ENCODE data around the gene PFDN4.
A peak's percentile ranks its signal among the peaks of the same experiment; 100 is the strongest.

The PFDN4 gene

GRCh38 chr20:54208548-54209176 lies 775 bp downstream of the PFDN4 start:
- H3K56ac ChIP-seq (ENCODE audit: low read length), result peak overlapping the region; percentile 93
- H3K36me3 ChIP-seq (ENCODE audit: control insufficient read depth, insufficient read depth, low read length), result no peaks in the 10 kb centered on the region
- H2BK15ac ChIP-seq (replicated peaks; ENCODE audit: low read depth), result no peak overlapping the region
- WGBS (ENCODE audit: extremely low coverage, insufficient coverage, low lambda C conversion rate), result 100% methylated on average over 1 of the region's 15 CpGs
- H2AK5ac ChIP-seq (ENCODE audit: low read length), result peak overlapping the region; percentile 54
- no peak overlapping the region for H4K5ac ChIP-seq (ENCODE audit: low read length)
- H3K27ac ChIP-seq (ENCODE audit: low read depth, low read length), result no peak overlapping the region
- peak overlapping the region; percentile 87 for H3K4me3 ChIP-seq (ENCODE audit: low read length)
- no peaks in the 10 kb centered on the region for H3K27me3 ChIP-seq (ENCODE audit: insufficient read depth, low read length, poor library complexity)
- H2BK5ac ChIP-seq (ENCODE audit: low read length), result no peak overlapping the region
- DNase-seq, result peak; percentile 47
- peak overlapping the region; percentile 87 for H3K4me2 ChIP-seq (ENCODE audit: low read length)
- no peak overlapping the region for H2BK120ac ChIP-seq (ENCODE audit: low read depth, low read length)
- peak overlapping the region; percentile 78 for H3K9ac ChIP-seq (ENCODE audit: low read length)
- H3K4ac ChIP-seq (ENCODE audit: low read depth, low read length), result peak overlapping the region; percentile 82
- H3K79me1 ChIP-seq (ENCODE audit: low read length), result peaks cover 19% of the 10 kb centered on the region
- peaks cover 50% of the 10 kb centered on the region for H3K79me2 ChIP-seq (ENCODE audit: control insufficient read depth, insufficient read depth, low read length)
- no peak overlapping the region for H4K8ac ChIP-seq (ENCODE audit: low read depth, low read length)
- peaks cover 9% of the 10 kb centered on the region for H3K4me1 ChIP-seq (ENCODE audit: control insufficient read depth, low read depth, low read length)
- H3K18ac ChIP-seq (ENCODE audit: low read length), result peak overlapping the region; percentile 75
- peak overlapping the region; percentile 57 for H3K23ac ChIP-seq (ENCODE audit: low read length)

DNA sequence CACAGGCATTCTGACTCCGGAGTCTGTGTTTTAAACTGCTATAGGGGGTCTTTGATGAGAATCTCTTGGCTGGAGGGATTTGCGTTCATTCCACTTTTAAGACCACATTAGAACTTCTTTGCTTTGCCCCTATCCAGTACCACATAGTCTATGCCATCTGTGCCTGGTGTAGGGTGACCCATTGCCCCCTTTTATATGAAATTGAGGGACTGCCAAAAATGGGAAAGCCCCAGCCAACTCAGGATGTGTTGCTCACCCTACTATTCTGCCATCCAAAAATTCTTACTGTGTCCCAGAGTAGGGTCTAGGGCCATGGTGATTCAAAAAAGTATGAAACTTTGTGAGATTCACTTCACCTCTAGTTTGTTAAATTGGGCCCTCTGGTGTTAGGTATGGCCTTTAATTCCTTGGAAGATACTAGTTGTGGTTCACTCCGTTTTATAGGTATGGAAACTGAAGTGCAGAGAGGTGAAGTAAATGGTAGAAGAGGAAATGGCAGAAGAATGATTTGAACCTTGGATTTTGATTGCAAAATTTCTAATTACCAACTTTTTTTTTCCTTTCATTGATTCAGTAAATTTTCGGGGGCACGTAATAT lies 1.4 kb downstream of the PFDN4 start:
- peaks cover 9% of the 10 kb centered on the region for H3K4me1 ChIP-seq (ENCODE audit: control insufficient read depth, low read depth, low read length)
- H3K4me2 ChIP-seq (ENCODE audit: low read length), result peak overlapping the region; percentile 87
- no peak overlapping the region for H3K18ac ChIP-seq (ENCODE audit: low read length)
- H2AK5ac ChIP-seq (ENCODE audit: low read length), result no peak overlapping the region
- no peaks in the 10 kb centered on the region for H3K27me3 ChIP-seq (ENCODE audit: insufficient read depth, low read length, poor library complexity)
- H2BK5ac ChIP-seq (ENCODE audit: low read length), result no peak overlapping the region
- peak; percentile 42 for DNase-seq
- no peak overlapping the region for H3K23ac ChIP-seq (ENCODE audit: low read length)
- no peak overlapping the region for H4K8ac ChIP-seq (ENCODE audit: low read depth, low read length)
- H4K5ac ChIP-seq (ENCODE audit: low read length), result no peak overlapping the region
- no peak overlapping the region for H3K4ac ChIP-seq (ENCODE audit: low read depth, low read length)
- peak overlapping the region; percentile 11 for H3K4me3 ChIP-seq (ENCODE audit: low read length)
- H2BK15ac ChIP-seq (replicated peaks; ENCODE audit: low read depth), result no peak overlapping the region
- H2BK120ac ChIP-seq (ENCODE audit: low read depth, low read length), result no peak overlapping the region
- no peaks in the 10 kb centered on the region for H3K36me3 ChIP-seq (ENCODE audit: control insufficient read depth, insufficient read depth, low read length)
- peak overlapping the region; percentile 78 for H3K9ac ChIP-seq (ENCODE audit: low read length)
- H3K27ac ChIP-seq (ENCODE audit: low read depth, low read length), result no peak overlapping the region
- H3K56ac ChIP-seq (ENCODE audit: low read length), result peak overlapping the region; percentile 93
- no CpG with 5 or more reads among the region's 5 CpGs for WGBS (ENCODE audit: extremely low coverage, insufficient coverage, low lambda C conversion rate)
- peaks cover 50% of the 10 kb centered on the region for H3K79me2 ChIP-seq (ENCODE audit: control insufficient read depth, insufficient read depth, low read length)
- H3K79me1 ChIP-seq (ENCODE audit: low read length), result peaks cover 19% of the 10 kb centered on the region

GRCh38 chr20:54212226-54212625 lies 4.3 kb downstream of the PFDN4 start:
- Histone ChIP-seq H3K23ac (ENCODE audit: low read length) (no peak overlapping the region), H4K5ac (ENCODE audit: low read length) (no peak overlapping the region), H3K4ac (ENCODE audit: low read depth, low read length) (no peak overlapping the region), H3K4me1 (ENCODE audit: control insufficient read depth, low read depth, low read length) (peaks cover 9% of the 10 kb centered on the region), H3K27me3 (ENCODE audit: insufficient read depth, low read length, poor library complexity) (no peaks in the 10 kb centered on the region), H3K4me2 (ENCODE audit: low read length) (no peak overlapping the region), H3K79me1 (ENCODE audit: low read length) (peaks cover 26% of the 10 kb centered on the region), H3K18ac (ENCODE audit: low read length) (no peak overlapping the region), H3K79me2 (ENCODE audit: control insufficient read depth, insufficient read depth, low read length) (peaks cover 55% of the 10 kb centered on the region), H2AK5ac (ENCODE audit: low read length) (no peak overlapping the region), H2BK5ac (ENCODE audit: low read length) (no peak overlapping the region), H2BK15ac (replicated peaks; ENCODE audit: low read depth) (no peak overlapping the region), H3K27ac (ENCODE audit: low read depth, low read length) (no peak overlapping the region), H3K36me3 (ENCODE audit: control insufficient read depth, insufficient read depth, low read length) (peaks cover 3% of the 10 kb centered on the region), H3K56ac (ENCODE audit: low read length) (no peak overlapping the region), H3K4me3 (ENCODE audit: low read length) (no peak overlapping the region), H4K8ac (ENCODE audit: low read depth, low read length) (no peak overlapping the region), H3K9ac (ENCODE audit: low read length) (no peak overlapping the region), H2BK120ac (ENCODE audit: low read depth, low read length) (no peak overlapping the region)
- no CpG with 5 or more reads among the region's 1 CpG for WGBS (ENCODE audit: extremely low coverage, insufficient coverage, low lambda C conversion rate)
- no peak for DNase-seq

GRCh38 chr20:54212871-54213270 lies 5.0 kb downstream of the PFDN4 start:
- no peak overlapping the region for H3K4me2 ChIP-seq (ENCODE audit: low read length)
- H2BK15ac ChIP-seq (replicated peaks; ENCODE audit: low read depth), result no peak overlapping the region
- no peak for DNase-seq
- H3K27ac ChIP-seq (ENCODE audit: low read depth, low read length), result no peak overlapping the region
- peaks cover 3% of the 10 kb centered on the region for H3K36me3 ChIP-seq (ENCODE audit: control insufficient read depth, insufficient read depth, low read length)
- no CpG with 5 or more reads among the region's 3 CpGs for WGBS (ENCODE audit: extremely low coverage, insufficient coverage, low lambda C conversion rate)
- peaks cover 55% of the 10 kb centered on the region for H3K79me2 ChIP-seq (ENCODE audit: control insufficient read depth, insufficient read depth, low read length)
- H2AK5ac ChIP-seq (ENCODE audit: low read length), result no peak overlapping the region
- no peak overlapping the region for H3K4ac ChIP-seq (ENCODE audit: low read depth, low read length)
- no peak overlapping the region for H3K18ac ChIP-seq (ENCODE audit: low read length)
- H2BK120ac ChIP-seq (ENCODE audit: low read depth, low read length), result no peak overlapping the region
- H2BK5ac ChIP-seq (ENCODE audit: low read length), result no peak overlapping the region
- peaks cover 26% of the 10 kb centered on the region for H3K79me1 ChIP-seq (ENCODE audit: low read length)
- no peak overlapping the region for H4K8ac ChIP-seq (ENCODE audit: low read depth, low read length)
- H4K5ac ChIP-seq (ENCODE audit: low read length), result no peak overlapping the region
- no peaks in the 10 kb centered on the region for H3K27me3 ChIP-seq (ENCODE audit: insufficient read depth, low read length, poor library complexity)
- H3K4me3 ChIP-seq (ENCODE audit: low read length), result no peak overlapping the region
- H3K23ac ChIP-seq (ENCODE audit: low read length), result no peak overlapping the region
- no peak overlapping the region for H3K9ac ChIP-seq (ENCODE audit: low read length)
- H3K4me1 ChIP-seq (ENCODE audit: control insufficient read depth, low read depth, low read length), result peaks cover 9% of the 10 kb centered on the region
- H3K56ac ChIP-seq (ENCODE audit: low read length), result no peak overlapping the region

- Histone ChIP-seq H2BK120ac (ENCODE audit: low read depth, low read length) (no peak overlapping the region), H3K4me1 (ENCODE audit: control insufficient read depth, low read depth, low read length) (peaks cover 5% of the 10 kb centered on the region), H3K4me3 (ENCODE audit: low read length) (no peak overlapping the region), H3K36me3 (ENCODE audit: control insufficient read depth, insufficient read depth, low read length) (peaks cover 3% of the 10 kb centered on the region), H3K4ac (ENCODE audit: low read depth, low read length) (no peak overlapping the region), H3K79me1 (ENCODE audit: low read length) (peaks cover 21% of the 10 kb centered on the region), H2BK5ac (ENCODE audit: low read length) (no peak overlapping the region), H3K27me3 (ENCODE audit: insufficient read depth, low read length, poor library complexity) (no peaks in the 10 kb centered on the region), H4K5ac (ENCODE audit: low read length) (no peak overlapping the region), H2AK5ac (ENCODE audit: low read length) (no peak overlapping the region), H3K23ac (ENCODE audit: low read length) (peak overlapping the region; percentile 10), H4K8ac (ENCODE audit: low read depth, low read length) (no peak overlapping the region), H2BK15ac (replicated peaks; ENCODE audit: low read depth) (no peak overlapping the region), H3K18ac (ENCODE audit: low read length) (no peak overlapping the region), H3K9ac (ENCODE audit: low read length) (no peak overlapping the region), H3K56ac (ENCODE audit: low read length) (no peak overlapping the region), H3K79me2 (ENCODE audit: control insufficient read depth, insufficient read depth, low read length) (peaks cover 39% of the 10 kb centered on the region), H3K27ac (ENCODE audit: low read depth, low read length) (no peak overlapping the region), H3K4me2 (ENCODE audit: low read length) (no peak overlapping the region)
- no peak for DNase-seq
- no CpG with 5 or more reads among the region's 8 CpGs for WGBS (ENCODE audit: extremely low coverage, insufficient coverage, low lambda C conversion rate)
These were observed 6.7 kb downstream of the PFDN4 start for GRCh38 chr20:54214566-54214965.

Data from mesendoderm (in vitro differentiated cells).